ENCODE results near the gene CSPG4. TPM values are rescaled to one million over a fixed set of nuclear protein-coding genes. Genes with fewer than 3 reads are reported as not detected.
A peak's percentile ranks its signal among the peaks of the same experiment; 100 is the strongest.

Gene CSPG4
- total and polyA plus RNA-seq, 2 of the 8 experiments (the other 6 are each of a cell fraction or from before 2014, with no cell fraction given) = 1.4 to 3.0 TPM

DNA sequence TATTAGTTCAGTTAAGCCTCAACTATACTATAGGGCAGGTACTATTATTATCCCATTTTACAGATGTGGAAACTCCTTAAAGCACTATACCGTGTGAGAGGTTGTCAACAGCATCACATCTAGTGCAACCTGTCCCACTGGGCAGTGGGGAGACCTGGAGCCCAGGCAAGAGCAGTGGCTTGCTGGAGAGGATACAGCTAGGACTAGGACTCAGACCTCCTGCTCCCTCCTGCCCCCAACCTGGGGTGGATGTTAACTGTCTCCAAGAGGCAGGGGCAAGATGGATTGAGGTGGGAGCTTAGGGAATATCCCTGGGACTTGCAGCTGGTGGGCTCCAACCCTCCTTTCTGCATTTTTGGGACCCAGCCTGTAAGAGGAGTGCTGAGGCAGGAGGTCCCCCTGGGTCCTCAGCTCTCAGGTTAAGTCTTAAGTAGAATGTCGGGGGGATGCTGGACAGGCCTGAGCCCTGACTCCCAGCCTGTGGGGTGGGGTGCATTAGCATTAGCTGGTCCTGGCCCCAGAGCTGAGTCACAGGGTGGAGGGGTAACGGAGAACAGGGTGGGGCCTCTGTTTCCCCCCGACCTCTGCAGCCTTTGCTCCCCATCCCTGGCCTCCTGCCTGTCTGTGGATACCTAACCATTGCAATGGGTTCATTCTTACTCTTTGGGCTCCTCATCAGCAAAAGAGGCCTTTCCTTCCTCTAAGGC is 58.3 kb downstream of the CSPG4 start:
- H4K5ac ChIP-seq (ENCODE audit: insufficient read length, low read depth, low read length) = no peak overlapping the region
- H3K4me2 ChIP-seq (ENCODE audit: insufficient read depth in 1 of 2, low read depth in 2 of 2, low read length in 2 of 2) = no peak overlapping the region
- no peak overlapping the region for H3K9ac ChIP-seq (replicated peaks in 1 of 4; ENCODE audit: extremely low read depth in 1 of 4, low read depth in 3 of 4, low read length in 3 of 4)
- peaks cover 14% of the 10 kb centered on the region for H3K79me1 ChIP-seq (ENCODE audit: low read depth, low read length)
- no peak for FAIRE-seq
- no peak overlapping the region for H2BK5ac ChIP-seq (ENCODE audit: low read depth, low read length)
- H3K23me2 ChIP-seq (ENCODE audit: low read depth, low read length) = no peaks in the 10 kb centered on the region; the same call in 1 of the 2 replicates
- H2AFZ ChIP-seq (ENCODE audit: low read length) = no peak overlapping the region
- no peak overlapping the region for H4K8ac ChIP-seq (ENCODE audit: extremely low read depth, insufficient read depth, low read length)
- no peak overlapping the region for H3K14ac ChIP-seq (ENCODE audit: insufficient read length)
- no peak overlapping the region for H3K56ac ChIP-seq (replicated peaks; ENCODE audit: insufficient read length, low read depth, low read length)
- H3K23ac ChIP-seq (ENCODE audit: insufficient read length) = no peak overlapping the region
- no peak overlapping the region for H3K27ac ChIP-seq (ENCODE audit: low read depth, low read length)
- H4K91ac ChIP-seq (replicated peaks; ENCODE audit: insufficient read length, low read length) = no peak overlapping the region
- no peak for TF ChIP-seq KDM4A (IDR thresholded peaks at IDR 0.05; ENCODE audit: low read depth, low read length, severe bottlenecking)
- 0 out of 2 replicates have a peak, but pooled peaks have one; percentile 2 for TF ChIP-seq TAF1 (IDR thresholded peaks at IDR 0.05; ENCODE audit: low read depth, low read length)
- no peak for TF ChIP-seq SAP30 (IDR thresholded peaks at IDR 0.05; ENCODE audit: insufficient read depth, insufficient replicate concordance, low read length)
- TF ChIP-seq NANOG (IDR thresholded peaks at IDR 0.05; ENCODE audit: insufficient read depth, low read depth, low read length, poor library complexity, severe bottlenecking) = no peak
- DNase-seq (ENCODE audit: low read depth in 1 of 2, low spot score in 2 of 2) = no peak
- H2BK20ac ChIP-seq (ENCODE audit: low read length) = no peak overlapping the region
- H3K4ac ChIP-seq (replicated peaks; ENCODE audit: insufficient read length, low read depth, low read length) = no peak overlapping the region
- no peak overlapping the region for H2BK15ac ChIP-seq (ENCODE audit: low read length)
- H2BK120ac ChIP-seq (replicated peaks; ENCODE audit: low read depth, low read length) = no peak overlapping the region
- H3K9me3 ChIP-seq (ENCODE audit: insufficient read depth in 2 of 2, low read depth in 1 of 2, low read length in 1 of 2) = no peaks in the 10 kb centered on the region
- ChIA-PET POLR2A (ENCODE audit: partially characterized antibody) (interaction anchor here (1.2 to 3.5 kb wide), 2 partner anchors 14 to 18 kb away, joined by 5 to 19 read pairs; partner anchors contain the start of gene IMP3), CTCF (ENCODE audit: partially characterized antibody) (interaction anchor here (0.8 to 1.8 kb wide), 6 partner anchors 13 to 147 kb away, joined by 3 to 6 read pairs (median 4); partner anchors contain the start of genes PTPN9 and SNUPN)
- no peak overlapping the region for H2BK12ac ChIP-seq (ENCODE audit: low read depth, low read length)
- peaks cover 6 to 20% (median 13%) of the 10 kb centered on the region in 4 experiments for H3K4me1 ChIP-seq (replicated peaks in 1 of 4; ENCODE audit: control insufficient read depth in 3 of 4, insufficient read depth in 4 of 4, low read length in 3 of 4)
- H3K36me3 ChIP-seq (ENCODE audit: control insufficient read depth in 2 of 4, insufficient read depth in 4 of 4, low read length in 3 of 4) = peaks cover 0 to 18% (median 0%) of the 10 kb centered on the region in 4 experiments; a peak in 3 of 8 replicates
- H3K18ac ChIP-seq (ENCODE audit: extremely low read depth, low read length) = no peak overlapping the region
- H2AK5ac ChIP-seq (ENCODE audit: low read depth, low read length) = no peak overlapping the region
- no peak overlapping the region for H3K4me3 ChIP-seq (ENCODE audit: extremely low read depth in 1 of 4, insufficient read depth in 2 of 4, low read depth in 3 of 4, low read length in 4 of 4)
- no peaks in the 10 kb centered on the region for H3K27me3 ChIP-seq (replicated peaks in 1 of 4; ENCODE audit: control insufficient read depth in 3 of 4, extremely low read depth in 1 of 4, insufficient read depth in 3 of 4, low read length in 3 of 4)
- WGBS, 2 experiments (ENCODE audit: extremely low coverage in 1 of 2, insufficient coverage in 1 of 2, insufficient read length in 1 of 2, insufficient replicate concordance in 2 of 2, low coverage in 1 of 2, low lambda C conversion rate in 2 of 2, missing lambda C conversion rate in 1 of 2) = 61% methylated on average over 4 of the region's 4 CpGs; no CpG with 5 or more reads in 1 of the 2 experiments
- peaks cover 7 to 30% of the 10 kb centered on the region in 2 experiments for H4K20me1 ChIP-seq (replicated peaks in 1 of 2; ENCODE audit: control insufficient read depth in 1 of 2, insufficient read depth in 2 of 2, low read length in 2 of 2)
- peaks cover 0 to 61% of the 10 kb centered on the region in 2 experiments; a peak in 3 of 4 replicates for H3K79me2 ChIP-seq (ENCODE audit: control insufficient read depth in 1 of 2, insufficient read depth in 2 of 2, low read length in 2 of 2)

Measured in H1 (cell line).